ENCODE results near the gene SEL1L.
"Not testable (repeated sequence)": the region's sequence is repeated elsewhere in the genome, so short reads cannot be mapped to it uniquely, and the experiment has no call there.

- TF ChIP-seq, protein P1, sequence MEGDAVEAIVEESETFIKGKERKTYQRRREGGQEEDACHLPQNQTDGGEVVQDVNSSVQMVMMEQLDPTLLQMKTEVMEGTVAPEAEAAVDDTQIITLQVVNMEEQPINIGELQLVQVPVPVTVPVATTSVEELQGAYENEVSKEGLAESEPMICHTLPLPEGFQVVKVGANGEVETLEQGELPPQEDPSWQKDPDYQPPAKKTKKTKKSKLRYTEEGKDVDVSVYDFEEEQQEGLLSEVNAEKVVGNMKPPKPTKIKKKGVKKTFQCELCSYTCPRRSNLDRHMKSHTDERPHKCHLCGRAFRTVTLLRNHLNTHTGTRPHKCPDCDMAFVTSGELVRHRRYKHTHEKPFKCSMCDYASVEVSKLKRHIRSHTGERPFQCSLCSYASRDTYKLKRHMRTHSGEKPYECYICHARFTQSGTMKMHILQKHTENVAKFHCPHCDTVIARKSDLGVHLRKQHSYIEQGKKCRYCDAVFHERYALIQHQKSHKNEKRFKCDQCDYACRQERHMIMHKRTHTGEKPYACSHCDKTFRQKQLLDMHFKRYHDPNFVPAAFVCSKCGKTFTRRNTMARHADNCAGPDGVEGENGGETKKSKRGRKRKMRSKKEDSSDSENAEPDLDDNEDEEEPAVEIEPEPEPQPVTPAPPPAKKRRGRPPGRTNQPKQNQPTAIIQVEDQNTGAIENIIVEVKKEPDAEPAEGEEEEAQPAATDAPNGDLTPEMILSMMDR (IDR thresholded peaks at IDR 0.05; ENCODE audit: poor library complexity, severe bottlenecking): not testable (repeated sequence)
- not testable (repeated sequence) for TF ChIP-seq EZH2 (IDR thresholded peaks at IDR 0.05; ENCODE audit: borderline replicate concordance, insufficient read depth, low read length, poor library complexity, severe bottlenecking); TAF1 (IDR thresholded peaks at IDR 0.05; ENCODE audit: low read depth); EP300 (conservative IDR thresholded peaks at IDR 0.05; ENCODE audit: poor library complexity, severe bottlenecking); POLR2AphosphoS5 (IDR thresholded peaks at IDR 0.05); RAD21 (conservative IDR thresholded peaks at IDR 0.05); MXI1 (conservative IDR thresholded peaks at IDR 0.05; ENCODE audit: poor library complexity, severe bottlenecking)
- TF ChIP-seq, protein P2, sequence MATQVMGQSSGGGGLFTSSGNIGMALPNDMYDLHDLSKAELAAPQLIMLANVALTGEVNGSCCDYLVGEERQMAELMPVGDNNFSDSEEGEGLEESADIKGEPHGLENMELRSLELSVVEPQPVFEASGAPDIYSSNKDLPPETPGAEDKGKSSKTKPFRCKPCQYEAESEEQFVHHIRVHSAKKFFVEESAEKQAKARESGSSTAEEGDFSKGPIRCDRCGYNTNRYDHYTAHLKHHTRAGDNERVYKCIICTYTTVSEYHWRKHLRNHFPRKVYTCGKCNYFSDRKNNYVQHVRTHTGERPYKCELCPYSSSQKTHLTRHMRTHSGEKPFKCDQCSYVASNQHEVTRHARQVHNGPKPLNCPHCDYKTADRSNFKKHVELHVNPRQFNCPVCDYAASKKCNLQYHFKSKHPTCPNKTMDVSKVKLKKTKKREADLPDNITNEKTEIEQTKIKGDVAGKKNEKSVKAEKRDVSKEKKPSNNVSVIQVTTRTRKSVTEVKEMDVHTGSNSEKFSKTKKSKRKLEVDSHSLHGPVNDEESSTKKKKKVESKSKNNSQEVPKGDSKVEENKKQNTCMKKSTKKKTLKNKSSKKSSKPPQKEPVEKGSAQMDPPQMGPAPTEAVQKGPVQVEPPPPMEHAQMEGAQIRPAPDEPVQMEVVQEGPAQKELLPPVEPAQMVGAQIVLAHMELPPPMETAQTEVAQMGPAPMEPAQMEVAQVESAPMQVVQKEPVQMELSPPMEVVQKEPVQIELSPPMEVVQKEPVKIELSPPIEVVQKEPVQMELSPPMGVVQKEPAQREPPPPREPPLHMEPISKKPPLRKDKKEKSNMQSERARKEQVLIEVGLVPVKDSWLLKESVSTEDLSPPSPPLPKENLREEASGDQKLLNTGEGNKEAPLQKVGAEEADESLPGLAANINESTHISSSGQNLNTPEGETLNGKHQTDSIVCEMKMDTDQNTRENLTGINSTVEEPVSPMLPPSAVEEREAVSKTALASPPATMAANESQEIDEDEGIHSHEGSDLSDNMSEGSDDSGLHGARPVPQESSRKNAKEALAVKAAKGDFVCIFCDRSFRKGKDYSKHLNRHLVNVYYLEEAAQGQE (IDR thresholded peaks at IDR 0.05; ENCODE audit: borderline replicate concordance): not testable (repeated sequence)
These were observed 20.8 kb downstream of the SEL1L start for GRCh38 chr14:81512826-81513225.
